Dermis blood vessel endothelial cell (primary cell): ENCODE data around the gene ADGRL1. TPM values are rescaled to one million over a fixed set of nuclear protein-coding genes. Genes with fewer than 3 reads are reported as not detected.

Experiments
- DNase-seq: peaks from one replicate; pipeline ENCODE4 v3.0.0; 2010
- total RNA-seq: library from RNA; depleted of rRNA; stranded (reverse); fragments of >200 nt; gene quantifications from 2 replicates; pipeline ENCODE4 v1.2.3, GENCODE V29; 2014

Gene ADGRL1
- total RNA-seq, 1 donor from 2014 or later, result 5.1 TPM

- DNase-seq, result peak; percentile 19
Observed at GRCh38 chr19:14138576-14139265, 67.2 kb downstream of the ADGRL1 start.

GRCh38 chr19:14136509-14137281 lies 69.3 kb downstream of the ADGRL1 start, which contains the start of gene ASF1B:
ASF1B (minus strand) TSS chr19:14136589; CDS start chr19:14136456, 133 bp downstream.
- DNase-seq, result peak; percentile 100

- DNase-seq, result no peak
Observed at GRCh38 chr19:14135985-14136508, 69.9 kb downstream of the ADGRL1 start.

GRCh38 chr19:14135355-14135754 lies 70.6 kb downstream of the ADGRL1 start:
- DNase-seq, result no peak

- DNase-seq, result no peak
Observed at GRCh38 chr19:14127929-14128509, 78.0 kb downstream of the ADGRL1 start.

- DNase-seq, result no peak
Observed at GRCh38 chr19:14127176-14127575, 78.8 kb downstream of the ADGRL1 start.

GRCh38 chr19:14122924-14123323 lies 83.0 kb downstream of the ADGRL1 start:
- DNase-seq, result no peak

GRCh38 chr19:14120497-14120780 lies 85.5 kb downstream of the ADGRL1 start:
- DNase-seq, result no peak

GRCh38 chr19:14119644-14120496 lies 86.1 kb downstream of the ADGRL1 start:
- DNase-seq, result no peak

GRCh38 chr19:14119146-14119545 lies 86.8 kb downstream of the ADGRL1 start:
- DNase-seq, result no peak

- peak; percentile 80 for DNase-seq
Observed at GRCh38 chr19:14118165-14119051, 87.6 kb downstream of the ADGRL1 start.

GRCh38 chr19:14117668-14118164 lies 88.3 kb downstream of the ADGRL1 start, which contains the start of gene PRKACA:
PRKACA (minus strand) TSS chr19:14117762; CDS start chr19:14117547, 215 bp downstream.
- DNase-seq, result peak; percentile 99

- no peak for DNase-seq
Observed at GRCh38 chr19:14116918-14117578, 88.9 kb downstream of the ADGRL1 start.

GRCh38 chr19:14116525-14116917 lies 89.4 kb downstream of the ADGRL1 start:
- no peak for DNase-seq

GRCh38 chr19:14115756-14116155 lies 90.2 kb downstream of the ADGRL1 start:
- no peak for DNase-seq

GRCh38 chr19:14114854-14115253 lies 91.1 kb downstream of the ADGRL1 start:
- peak; percentile 69 for DNase-seq

- DNase-seq, result no peak
Observed at GRCh38 chr19:14114439-14114838, 91.5 kb downstream of the ADGRL1 start.

- DNase-seq, result no peak
Observed at GRCh38 chr19:14113762-14114414, 92.1 kb downstream of the ADGRL1 start.

- peak; percentile 36 for DNase-seq
Observed at GRCh38 chr19:14112809-14113385, 93.1 kb downstream of the ADGRL1 start.
